Measurements from ENCODE around the gene NF2. TPM values are rescaled to one million over a fixed set of nuclear protein-coding genes. Genes with fewer than 3 reads are reported as not detected.
"Not testable (repeated sequence)": the region's sequence is repeated elsewhere in the genome, so short reads cannot be mapped to it uniquely, and the experiment has no call there.

Gene NF2
- polyA plus RNA-seq, 2 of the 4 experiments (the other 2 are of a cell fraction), result 14.4 to 23.7 TPM

- WGBS (ENCODE audit: missing lambda C conversion rate), result 69% methylated on average over 10 of the region's 10 CpGs
- Histone ChIP-seq H3K4me2 (no peak overlapping the region), H3K4me3 (no peak overlapping the region), H3K9me3 (no peaks in the 10 kb centered on the region), H3K27ac (no peak overlapping the region), H3K4me1 (no peaks in the 10 kb centered on the region)
- FAIRE-seq (no peak), DNase-seq (ENCODE audit: low read depth in 1 of 2, low spot score in 1 of 2) (no peak), ATAC-seq (no peak)
- CTCF ChIA-PET, result no interaction called here
- POLR2A ChIA-PET, result interaction anchor here (0.6 kb wide), 1 partner anchor 203 kb away, joined by 3 read pairs; no protein-coding TSS in a partner anchor
- TF ChIP-seq ATOH8 (CRISPR knock-in tag; IDR thresholded peaks at IDR 0.05; ENCODE audit: low read depth), result no peak
- no peak for TF ChIP-seq CEBPB (IDR thresholded peaks at IDR 0.05)
- TF ChIP-seq ZNF302 (CRISPR knock-in tag; IDR thresholded peaks at IDR 0.05), result no peak
- no peak for TF ChIP-seq MAZ (IDR thresholded peaks at IDR 0.05; ENCODE audit: borderline replicate concordance, low read depth, low read length)
- no peak for TF ChIP-seq SMC3 (IDR thresholded peaks at IDR 0.05)
These were observed 7.0 kb upstream of the NF2 start for GRCh38 chr22:29596408-29596807.

GRCh38 chr22:29597871-29598683 lies 5.4 kb upstream of the NF2 start:
- not testable (repeated sequence) for H3K4me1 ChIP-seq; H3K9me3 ChIP-seq; H3K4me2 ChIP-seq; DNase-seq (ENCODE audit: low read depth in 1 of 2, low spot score in 1 of 2); H3K4me3 ChIP-seq; FAIRE-seq; ATAC-seq; H3K27ac ChIP-seq
- 92% methylated on average over 12 of the region's 57 CpGs for WGBS (ENCODE audit: missing lambda C conversion rate)
- CTCF ChIA-PET, result interaction anchor here (0.9 to 1.9 kb wide), 4 partner anchors 8 to 470 kb away, joined by 3 to 10 read pairs (median 4); no protein-coding TSS in a partner anchor
- POLR2A ChIA-PET, result interaction anchor here (0.6 kb wide), 1 partner anchor 871 kb away, joined by 7 read pairs; no protein-coding TSS in a partner anchor

GRCh38 chr22:29598684-29599020 lies 4.8 kb upstream of the NF2 start:
- DNase-seq (ENCODE audit: low read depth in 1 of 2, low spot score in 1 of 2) (no peak), ATAC-seq (no peak), FAIRE-seq (no peak)
- WGBS (ENCODE audit: missing lambda C conversion rate), result 100% methylated on average over 3 of the region's 3 CpGs
- no peak overlapping the region for H3K27ac ChIP-seq
- H3K9me3 ChIP-seq, result no peaks in the 10 kb centered on the region
- no peak overlapping the region for H3K4me2 ChIP-seq
- POLR2A ChIA-PET, result no interaction called here
- TF ChIP-seq MAFK (IDR thresholded peaks at IDR 0.05; ENCODE audit: partially characterized antibody), result no peak
- no peak for TF ChIP-seq BCL3 (IDR thresholded peaks at IDR 0.05)
- TF ChIP-seq RNF2 (IDR thresholded peaks at IDR 0.05; ENCODE audit: borderline replicate concordance, low read depth), result no peak
- no peak for TF ChIP-seq EP300 (IDR thresholded peaks at IDR 0.05)
- no peak for TF ChIP-seq EHF (CRISPR knock-in tag; IDR thresholded peaks at IDR 0.05)
- CTCF ChIA-PET, result interaction anchor here (1.0 to 1.9 kb wide), 4 partner anchors 9 to 469 kb away, joined by 3 to 10 read pairs (median 4); no protein-coding TSS in a partner anchor
- H3K4me1 ChIP-seq, result peaks cover 3% of the 10 kb centered on the region; the same call in 1 of the 3 replicates
- H3K4me3 ChIP-seq, result no peak overlapping the region

GRCh38 chr22:29604076-29604360 lies 585 bp downstream of the NF2 start:
- ChIA-PET POLR2A (interaction anchor here (0.9 to 1.0 kb wide), 2 partner anchors 19 to 50 kb away, joined by 3 read pairs; partner anchors contain the start of gene THOC5), CTCF (interaction anchor here (1.0 to 5.2 kb wide), 5 partner anchors 11 to 32 kb away, joined by 3 to 30 read pairs (median 8); no protein-coding TSS in a partner anchor)
- Histone ChIP-seq H3K9me3 (no peaks in the 10 kb centered on the region), H3K4me3 (peak overlapping the region; percentile 63), H3K4me1 (peaks cover 10% of the 10 kb centered on the region; the same call in 2 of the 3 replicates), H3K4me2 (peak overlapping the region; percentile 89), H3K27ac (peak overlapping the region; percentile 85 to 98)
- no peak for FAIRE-seq
- peak in 1 of 2 experiments; percentile 35 for DNase-seq (ENCODE audit: low read depth in 1 of 2, low spot score in 1 of 2)
- no peak for TF ChIP-seq CTCF (IDR thresholded peaks at IDR 0.05)
- TF ChIP-seq FOSL2 (IDR thresholded peaks at IDR 0.05), result no peak
- TF ChIP-seq FOSL2 (CRISPR knock-in tag; IDR thresholded peaks at IDR 0.05), result no peak
- TF ChIP-seq HOXB13 (CRISPR knock-in tag; IDR thresholded peaks at IDR 0.05; ENCODE audit: low read depth), result no peak
- WGBS (ENCODE audit: missing lambda C conversion rate), result 0% methylated on average over 8 of the region's 12 CpGs
- ATAC-seq, result no peak

All from A549 (cell line).